ENCODE results near the gene HMGCL.

Gene HMGCL

GRCh38 chr1:23867895-23868556 is 42.8 kb upstream of the HMGCL start, which contains the start of gene FUCA1 (continued):
- TF ChIP-seq ZNF398 (tag by site-specific recombination; IDR thresholded peaks at IDR 0.05) (no peak), ZNF433 (tag by site-specific recombination; IDR thresholded peaks at IDR 0.05; ENCODE audit: low read depth) (no peak), ZBTB20 (tag by site-specific recombination; IDR thresholded peaks at IDR 0.05) (peak; percentile 68; the same call in 1 of the 2 replicates), ZNF513 (tag by site-specific recombination; IDR thresholded peaks at IDR 0.05) (no peak), ZNF704 (tag by site-specific recombination; IDR thresholded peaks at IDR 0.05) (no peak), YY1 (tag by site-specific recombination; IDR thresholded peaks at IDR 0.05) (no peak; the same call in 1 of the 2 replicates), ZNF157 (tag by site-specific recombination; IDR thresholded peaks at IDR 0.05) (no peak), ZNF394 (tag by site-specific recombination; IDR thresholded peaks at IDR 0.05; ENCODE audit: borderline replicate concordance) (peak; percentile 23; the same call in 1 of the 2 replicates), KLF17 (tag by site-specific recombination; IDR thresholded peaks at IDR 0.05) (peak; percentile 5; the same call in 1 of the 2 replicates), GLIS2 (tag by site-specific recombination; IDR thresholded peaks at IDR 0.05) (peak; percentile 62), ZBTB26 (tag by site-specific recombination; optimal IDR thresholded peaks at IDR 0.05) (peak; percentile 91), ZNF248 (tag by site-specific recombination; IDR thresholded peaks at IDR 0.05) (no peak), ZNF701 (tag by site-specific recombination; IDR thresholded peaks at IDR 0.05) (no peak), PRDM4 (tag by site-specific recombination; IDR thresholded peaks at IDR 0.05) (no peak), ZBTB10 (tag by site-specific recombination; IDR thresholded peaks at IDR 0.05) (peak; percentile 75; the same call in 1 of the 2 replicates), ZNF239 (tag by site-specific recombination; IDR thresholded peaks at IDR 0.05) (no peak), ZNF280D (tag by site-specific recombination; IDR thresholded peaks at IDR 0.05) (no peak), SETDB1 (IDR thresholded peaks at IDR 0.05; ENCODE audit: insufficient read length, low read length) (no peak), ZIC2 (tag by site-specific recombination; IDR thresholded peaks at IDR 0.05) (no peak), ZNF792 (tag by site-specific recombination; IDR thresholded peaks at IDR 0.05) (no peak), ZNF341 (tag by site-specific recombination; IDR thresholded peaks at IDR 0.05; ENCODE audit: low read depth) (peak; percentile 70), ZNF777 (tag by site-specific recombination; IDR thresholded peaks at IDR 0.05; ENCODE audit: borderline replicate concordance) (peak; percentile 60; the same call in 1 of the 2 replicates), ZNF391 (tag by site-specific recombination; IDR thresholded peaks at IDR 0.05; ENCODE audit: borderline replicate concordance, low read depth) (peak; percentile 70; the same call in 1 of the 2 replicates)

Measured in HEK293 (cell line).